ENCODE measurements around the gene KCP.

Gene KCP

DNA sequence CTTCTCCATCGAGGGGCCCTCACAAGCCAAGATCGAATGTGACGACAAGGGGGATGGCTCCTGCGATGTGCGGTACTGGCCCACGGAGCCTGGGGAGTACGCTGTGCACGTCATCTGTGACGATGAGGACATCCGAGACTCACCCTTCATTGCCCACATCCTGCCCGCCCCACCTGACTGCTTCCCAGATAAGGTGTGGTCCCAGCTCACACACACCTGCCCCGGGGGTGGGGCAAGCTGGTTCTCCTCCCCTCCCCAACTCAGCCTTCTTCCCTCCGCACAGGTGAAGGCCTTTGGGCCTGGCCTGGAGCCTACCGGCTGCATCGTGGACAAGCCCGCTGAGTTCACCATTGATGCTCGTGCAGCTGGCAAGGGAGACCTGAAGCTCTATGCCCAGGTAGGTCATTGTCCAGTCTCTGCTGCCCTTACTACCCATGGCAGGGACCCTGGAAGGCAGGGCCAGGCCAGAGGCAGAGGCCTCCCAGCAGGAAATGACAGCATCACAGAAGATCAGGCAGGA is 69.3 kb downstream of the KCP start:
- no peak overlapping the region for H3K9ac ChIP-seq (ENCODE audit: low read length)
- H3K4me1 ChIP-seq (ENCODE audit: low read length), result peaks cover 3% of the 10 kb centered on the region; the same call in 1 of the 2 replicates
- H3K4me2 ChIP-seq (ENCODE audit: low read length), result no peak overlapping the region
- H3K27ac ChIP-seq (ENCODE audit: low read length), result no peak overlapping the region
- H3K79me2 ChIP-seq (ENCODE audit: low read length), result no peaks in the 10 kb centered on the region
- H3K27me3 ChIP-seq (ENCODE audit: low read depth, low read length), result no peaks in the 10 kb centered on the region
- H2AFZ ChIP-seq (ENCODE audit: low read depth, low read length), result no peak overlapping the region
- no peaks in the 10 kb centered on the region for H3K36me3 ChIP-seq (replicated peaks; ENCODE audit: low read depth, low read length)
- no peaks in the 10 kb centered on the region for H3K9me3 ChIP-seq (ENCODE audit: insufficient read depth, low read length)
- no peak overlapping the region for H3K4me3 ChIP-seq (ENCODE audit: low read length)
- H4K20me1 ChIP-seq (ENCODE audit: insufficient read depth, low read length), result no peaks in the 10 kb centered on the region
- TF ChIP-seq, protein P1, sequence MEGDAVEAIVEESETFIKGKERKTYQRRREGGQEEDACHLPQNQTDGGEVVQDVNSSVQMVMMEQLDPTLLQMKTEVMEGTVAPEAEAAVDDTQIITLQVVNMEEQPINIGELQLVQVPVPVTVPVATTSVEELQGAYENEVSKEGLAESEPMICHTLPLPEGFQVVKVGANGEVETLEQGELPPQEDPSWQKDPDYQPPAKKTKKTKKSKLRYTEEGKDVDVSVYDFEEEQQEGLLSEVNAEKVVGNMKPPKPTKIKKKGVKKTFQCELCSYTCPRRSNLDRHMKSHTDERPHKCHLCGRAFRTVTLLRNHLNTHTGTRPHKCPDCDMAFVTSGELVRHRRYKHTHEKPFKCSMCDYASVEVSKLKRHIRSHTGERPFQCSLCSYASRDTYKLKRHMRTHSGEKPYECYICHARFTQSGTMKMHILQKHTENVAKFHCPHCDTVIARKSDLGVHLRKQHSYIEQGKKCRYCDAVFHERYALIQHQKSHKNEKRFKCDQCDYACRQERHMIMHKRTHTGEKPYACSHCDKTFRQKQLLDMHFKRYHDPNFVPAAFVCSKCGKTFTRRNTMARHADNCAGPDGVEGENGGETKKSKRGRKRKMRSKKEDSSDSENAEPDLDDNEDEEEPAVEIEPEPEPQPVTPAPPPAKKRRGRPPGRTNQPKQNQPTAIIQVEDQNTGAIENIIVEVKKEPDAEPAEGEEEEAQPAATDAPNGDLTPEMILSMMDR (IDR thresholded peaks at IDR 0.05; ENCODE audit: low read depth, low read length), result no peak
- TF ChIP-seq EZH2phosphoT487 (IDR thresholded peaks at IDR 0.05; ENCODE audit: low read depth), result no peak

DNA sequence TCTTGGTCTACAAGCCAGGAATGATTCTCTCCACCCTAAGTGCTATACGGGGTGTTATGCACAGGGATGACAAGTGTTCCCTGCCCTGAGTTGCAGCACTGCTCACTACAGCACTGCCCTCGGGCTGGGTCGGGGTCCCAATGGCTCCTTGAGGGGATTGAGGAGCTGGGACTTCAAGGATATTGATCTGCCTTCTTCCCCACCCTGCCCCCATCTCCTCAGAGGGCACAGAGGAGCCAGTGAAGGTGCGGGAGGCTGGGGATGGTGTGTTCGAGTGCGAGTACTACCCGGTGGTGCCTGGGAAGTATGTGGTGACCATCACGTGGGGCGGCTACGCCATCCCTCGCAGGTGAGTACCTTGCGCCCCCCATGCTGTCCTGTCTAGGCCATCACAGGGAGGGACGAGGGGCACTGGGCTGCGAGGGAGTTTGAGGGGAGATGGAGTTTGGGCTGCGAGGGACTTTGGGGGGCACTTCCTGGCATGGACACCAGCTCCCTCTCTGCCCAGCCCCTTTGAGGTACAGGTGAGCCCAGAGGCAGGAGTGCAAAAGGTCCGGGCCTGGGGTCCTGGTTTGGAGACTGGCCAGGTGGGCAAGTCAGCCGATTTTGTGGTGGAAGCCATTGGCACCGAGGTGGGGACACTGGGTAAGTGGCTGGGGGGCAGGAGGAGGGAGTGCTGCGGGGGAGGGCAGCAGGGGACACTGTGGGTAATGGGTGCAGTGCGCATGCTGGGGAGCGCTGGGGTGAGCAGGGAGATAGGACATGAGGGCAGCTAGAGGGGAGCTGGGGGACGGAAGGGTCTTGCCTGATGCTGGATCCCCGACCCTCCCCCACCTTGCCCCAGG is 70.0 kb downstream of the KCP start:
- H3K79me2 ChIP-seq (ENCODE audit: low read length), result no peaks in the 10 kb centered on the region
- TF ChIP-seq, protein P1 (IDR thresholded peaks at IDR 0.05; ENCODE audit: low read depth, low read length), result no peak
- TF ChIP-seq EZH2phosphoT487 (IDR thresholded peaks at IDR 0.05; ENCODE audit: low read depth), result no peak
- no peaks in the 10 kb centered on the region for H3K27me3 ChIP-seq (ENCODE audit: low read depth, low read length)
- peaks cover 3% of the 10 kb centered on the region; the same call in 1 of the 2 replicates for H3K4me1 ChIP-seq (ENCODE audit: low read length)
- H3K27ac ChIP-seq (ENCODE audit: low read length), result no peak overlapping the region
- no peaks in the 10 kb centered on the region for H3K9me3 ChIP-seq (ENCODE audit: insufficient read depth, low read length)
- H2AFZ ChIP-seq (ENCODE audit: low read depth, low read length), result no peak overlapping the region
- no peak overlapping the region for H3K9ac ChIP-seq (ENCODE audit: low read length)
- no peaks in the 10 kb centered on the region for H4K20me1 ChIP-seq (ENCODE audit: insufficient read depth, low read length)
- H3K36me3 ChIP-seq (replicated peaks; ENCODE audit: low read depth, low read length), result no peaks in the 10 kb centered on the region
- H3K4me3 ChIP-seq (ENCODE audit: low read length), result no peak overlapping the region
- H3K4me2 ChIP-seq (ENCODE audit: low read length), result no peak overlapping the region

DNA sequence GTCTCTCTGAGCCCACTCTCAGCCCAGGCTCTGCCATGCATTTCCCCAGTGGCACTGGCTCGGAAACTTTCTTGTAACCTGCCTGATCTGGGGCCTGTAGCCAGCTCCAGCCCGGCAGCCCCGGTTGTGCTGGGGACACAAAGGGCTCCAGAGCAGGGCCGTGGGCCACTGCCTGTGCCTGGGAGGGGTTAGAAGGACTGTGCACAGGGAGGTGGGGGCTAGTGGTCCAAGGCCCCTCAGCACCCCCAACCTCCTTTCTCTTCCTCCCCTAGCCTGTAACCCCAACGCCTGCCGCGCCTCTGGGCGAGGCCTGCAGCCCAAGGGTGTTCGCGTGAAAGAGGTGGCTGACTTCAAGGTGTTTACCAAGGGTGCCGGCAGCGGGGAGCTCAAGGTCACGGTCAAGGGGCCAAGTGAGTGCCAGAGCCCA is 70.7 kb downstream of the KCP start:
- Histone ChIP-seq H3K27ac (ENCODE audit: low read length) (no peak overlapping the region), H3K4me3 (ENCODE audit: low read length) (no peak overlapping the region), H3K4me1 (ENCODE audit: low read length) (peaks cover 3% of the 10 kb centered on the region; the same call in 1 of the 2 replicates), H3K27me3 (ENCODE audit: low read depth, low read length) (no peaks in the 10 kb centered on the region), H3K79me2 (ENCODE audit: low read length) (no peaks in the 10 kb centered on the region), H3K36me3 (replicated peaks; ENCODE audit: low read depth, low read length) (no peaks in the 10 kb centered on the region), H2AFZ (ENCODE audit: low read depth, low read length) (no peak overlapping the region), H4K20me1 (ENCODE audit: insufficient read depth, low read length) (no peaks in the 10 kb centered on the region), H3K9ac (ENCODE audit: low read length) (no peak overlapping the region), H3K9me3 (ENCODE audit: insufficient read depth, low read length) (no peaks in the 10 kb centered on the region), H3K4me2 (ENCODE audit: low read length) (no peak overlapping the region)
- TF ChIP-seq, protein P1 (IDR thresholded peaks at IDR 0.05; ENCODE audit: low read depth, low read length), result no peak

DNA sequence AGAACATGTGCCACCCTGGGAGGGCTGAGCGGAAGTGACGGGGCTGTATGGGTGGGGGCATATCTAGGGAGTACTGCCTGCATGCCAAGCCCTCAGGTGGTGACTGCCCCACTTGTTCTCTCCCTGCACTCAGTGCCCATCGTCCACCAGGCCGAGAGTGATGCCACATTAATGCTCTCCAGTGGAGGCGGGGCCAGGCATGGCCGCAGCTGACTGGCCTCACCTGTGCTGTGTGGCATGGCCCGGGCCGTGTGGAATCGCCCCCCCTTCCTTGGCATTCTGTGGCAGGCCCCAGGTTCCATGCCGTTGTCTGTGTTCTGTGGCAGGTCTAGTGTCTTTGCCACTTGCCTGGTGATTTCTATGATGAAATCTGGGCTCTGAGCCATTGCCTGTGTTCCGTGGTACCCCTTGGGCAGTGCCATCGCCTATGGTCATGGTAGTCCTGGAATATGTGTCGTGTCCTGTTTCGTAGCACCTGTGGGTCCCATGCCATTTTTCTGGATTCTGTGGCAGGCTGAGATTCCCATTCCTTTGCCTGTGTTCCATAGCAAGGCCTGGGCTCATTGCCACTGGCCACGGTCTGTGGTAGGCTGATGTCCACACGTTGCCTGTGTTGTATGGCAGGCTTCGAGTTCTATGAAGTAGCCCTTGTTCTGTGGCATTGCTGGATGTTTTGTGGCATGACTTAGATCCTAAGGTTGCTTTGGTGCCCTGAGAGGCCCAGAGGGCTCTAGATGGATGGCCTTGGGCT is 71.4 kb downstream of the KCP start:
- no peak overlapping the region for H3K27ac ChIP-seq (ENCODE audit: low read length)
- no peaks in the 10 kb centered on the region for H4K20me1 ChIP-seq (ENCODE audit: insufficient read depth, low read length)
- H3K4me2 ChIP-seq (ENCODE audit: low read length), result no peak overlapping the region
- no peaks in the 10 kb centered on the region for H3K9me3 ChIP-seq (ENCODE audit: insufficient read depth, low read length)
- no peaks in the 10 kb centered on the region for H3K36me3 ChIP-seq (replicated peaks; ENCODE audit: low read depth, low read length)
- TF ChIP-seq, protein P1 (IDR thresholded peaks at IDR 0.05; ENCODE audit: low read depth, low read length), result no peak
- TF ChIP-seq EZH2phosphoT487 (IDR thresholded peaks at IDR 0.05; ENCODE audit: low read depth), result no peak
- H3K9ac ChIP-seq (ENCODE audit: low read length), result no peak overlapping the region
- H3K27me3 ChIP-seq (ENCODE audit: low read depth, low read length), result no peaks in the 10 kb centered on the region
- H2AFZ ChIP-seq (ENCODE audit: low read depth, low read length), result no peak overlapping the region
- H3K4me1 ChIP-seq (ENCODE audit: low read length), result peaks cover 3% of the 10 kb centered on the region; the same call in 1 of the 2 replicates
- no peak overlapping the region for H3K4me3 ChIP-seq (ENCODE audit: low read length)
- no peaks in the 10 kb centered on the region for H3K79me2 ChIP-seq (ENCODE audit: low read length)

Measured in OCI-LY3 (cell line).